ENCODE data around the gene RPS6KL1.

DNA sequence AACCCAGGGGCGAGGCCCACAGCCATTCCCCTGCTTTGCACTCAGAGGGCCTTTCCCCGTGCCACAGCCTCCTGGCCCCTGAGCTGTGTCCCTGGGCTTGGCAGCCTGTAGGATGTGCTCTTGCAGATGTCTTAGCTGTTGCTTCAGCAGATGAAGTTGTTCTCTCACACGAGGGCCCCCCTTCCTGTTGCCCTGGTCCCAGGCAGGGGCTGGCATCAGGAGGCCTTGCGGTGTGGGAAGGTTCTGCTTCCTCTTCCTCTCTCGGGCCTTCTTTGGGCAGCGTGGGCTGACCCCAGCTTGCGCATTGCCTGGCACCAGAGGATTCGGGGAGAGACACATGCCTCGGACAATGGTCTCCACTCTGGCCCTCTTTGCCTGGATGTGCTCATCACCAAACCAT is 59.8 kb downstream of the RPS6KL1 start:
- TF ChIP-seq, protein P1, sequence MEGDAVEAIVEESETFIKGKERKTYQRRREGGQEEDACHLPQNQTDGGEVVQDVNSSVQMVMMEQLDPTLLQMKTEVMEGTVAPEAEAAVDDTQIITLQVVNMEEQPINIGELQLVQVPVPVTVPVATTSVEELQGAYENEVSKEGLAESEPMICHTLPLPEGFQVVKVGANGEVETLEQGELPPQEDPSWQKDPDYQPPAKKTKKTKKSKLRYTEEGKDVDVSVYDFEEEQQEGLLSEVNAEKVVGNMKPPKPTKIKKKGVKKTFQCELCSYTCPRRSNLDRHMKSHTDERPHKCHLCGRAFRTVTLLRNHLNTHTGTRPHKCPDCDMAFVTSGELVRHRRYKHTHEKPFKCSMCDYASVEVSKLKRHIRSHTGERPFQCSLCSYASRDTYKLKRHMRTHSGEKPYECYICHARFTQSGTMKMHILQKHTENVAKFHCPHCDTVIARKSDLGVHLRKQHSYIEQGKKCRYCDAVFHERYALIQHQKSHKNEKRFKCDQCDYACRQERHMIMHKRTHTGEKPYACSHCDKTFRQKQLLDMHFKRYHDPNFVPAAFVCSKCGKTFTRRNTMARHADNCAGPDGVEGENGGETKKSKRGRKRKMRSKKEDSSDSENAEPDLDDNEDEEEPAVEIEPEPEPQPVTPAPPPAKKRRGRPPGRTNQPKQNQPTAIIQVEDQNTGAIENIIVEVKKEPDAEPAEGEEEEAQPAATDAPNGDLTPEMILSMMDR (IDR thresholded peaks at IDR 0.05) = no peak
- no peak for TF ChIP-seq POLR2A (IDR thresholded peaks at IDR 0.05)

Measured in esophagus squamous epithelium (tissue), 4 donors.